Progenitor cell of endocrine pancreas (in vitro differentiated cells): ENCODE measurements around the gene ABHD14A. TPM values are rescaled to one million over a fixed set of nuclear protein-coding genes. Genes with fewer than 3 reads are reported as not detected.

Experiments
- DNase-seq: peaks from one replicate; pipeline ENCODE4 v3.0.0; 2021; ENCODE audit warnings: low spot score; ENCODE audit not compliant: unreplicated experiment
- H3K27ac Mint-ChIP-seq: 2 replicates; pipeline ENCODE4 v1.8.0; 2021; ENCODE audit warnings: mild to moderate bottlenecking, moderate library complexity, mixed read lengths
- H3K27me3 Mint-ChIP-seq: 2 replicates; pipeline ENCODE4 v1.8.0; 2021; ENCODE audit warnings: mixed read lengths
- H3K36me3 Mint-ChIP-seq: 2 replicates; pipeline ENCODE4 v1.8.0; 2022; ENCODE audit warnings: mixed read lengths; ENCODE audit not compliant: insufficient read depth
- H3K4me1 Mint-ChIP-seq: 2 replicates; pipeline ENCODE4 v1.8.0; 2021; ENCODE audit warnings: low read depth, mixed read lengths
- H3K4me3 Mint-ChIP-seq: 2 replicates; pipeline ENCODE4 v1.8.0; 2021; ENCODE audit warnings: low read depth, mild to moderate bottlenecking, moderate library complexity, mixed read lengths
- H3K9me3 Mint-ChIP-seq: 2 replicates; pipeline ENCODE4 v1.8.0; 2021; ENCODE audit warnings: low read depth, mixed read lengths
- CTCF ChIP-seq: fragments of 200-600 bp; sonication (generic); IDR thresholded peaks from one replicate; pipeline ENCODE4 v1.5.0; 2021; ENCODE audit warnings: antibody characterized with exemption, mild to moderate bottlenecking; ENCODE audit not compliant: unreplicated experiment
- total RNA-seq: library from RNA; stranded (reverse); gene quantifications from 2 replicates; pipeline ENCODE4 v1.2.1, GENCODE V29; 2021

ABHD14A gene
- total RNA-seq, 1 donor from 2014 or later = 19.4 TPM

- H3K27ac Mint-ChIP-seq = no peak overlapping the region
- peaks cover 3% of the 10 kb centered on the region for H3K27me3 Mint-ChIP-seq
- DNase-seq = no peak
- no peak for TF ChIP-seq CTCF
- no peaks in the 10 kb centered on the region for H3K9me3 Mint-ChIP-seq
- H3K4me3 Mint-ChIP-seq = no peak overlapping the region
- no peaks in the 10 kb centered on the region for H3K4me1 Mint-ChIP-seq
- H3K36me3 Mint-ChIP-seq = no peaks in the 10 kb centered on the region
These were observed 37.8 kb downstream of the ABHD14A start for GRCh38 chr3:52012699-52013098.

GRCh38 chr3:52013802-52014598, 39.1 kb downstream of the ABHD14A start:
- no peak for TF ChIP-seq CTCF
- H3K27me3 Mint-ChIP-seq = peaks cover 3% of the 10 kb centered on the region

GRCh38 chr3:52014613-52015012, 39.7 kb downstream of the ABHD14A start:
- Mint-ChIP-seq H3K9me3 (no peaks in the 10 kb centered on the region), H3K27me3 (peaks cover 3% of the 10 kb centered on the region), H3K27ac (no peak overlapping the region), H3K36me3 (no peaks in the 10 kb centered on the region), H3K4me3 (no peak overlapping the region), H3K4me1 (no peaks in the 10 kb centered on the region)
- DNase-seq = no peak
- TF ChIP-seq CTCF = peak; percentile 38

More at GRCh38 chr3:52013802-52014598, 39.1 kb downstream of the ABHD14A start:
- no peak overlapping the region for H3K27ac Mint-ChIP-seq
- no peaks in the 10 kb centered on the region for H3K4me1 Mint-ChIP-seq
- DNase-seq = no peak
- H3K9me3 Mint-ChIP-seq = no peaks in the 10 kb centered on the region
- H3K4me3 Mint-ChIP-seq = no peak overlapping the region
- no peaks in the 10 kb centered on the region for H3K36me3 Mint-ChIP-seq

- Mint-ChIP-seq H3K27ac (no peak overlapping the region), H3K36me3 (no peaks in the 10 kb centered on the region), H3K4me1 (no peaks in the 10 kb centered on the region), H3K4me3 (no peak overlapping the region), H3K27me3 (peaks cover 3% of the 10 kb centered on the region), H3K9me3 (no peaks in the 10 kb centered on the region)
- TF ChIP-seq CTCF = no peak
- no peak for DNase-seq
These were observed 40.8 kb downstream of the ABHD14A start for GRCh38 chr3:52015438-52016228.

- Mint-ChIP-seq H3K4me1 (no peaks in the 10 kb centered on the region), H3K4me3 (no peak overlapping the region), H3K27ac (no peak overlapping the region), H3K36me3 (no peaks in the 10 kb centered on the region), H3K9me3 (no peaks in the 10 kb centered on the region), H3K27me3 (peaks cover 4% of the 10 kb centered on the region)
- no peak for TF ChIP-seq CTCF
- DNase-seq = no peak
These were observed 42.7 kb downstream of the ABHD14A start for GRCh38 chr3:52017586-52017985.
